NCI-H446 (cell line): ENCODE data around the gene ID4.

ENCODE experiments used
- DNase-seq, 2 experiments: peaks; one replicate each; lab custom pipeline; 2025; lab: John Stamatoyannopoulos, UW

The ID4 gene

GRCh38 chr6:19860235-19860877 lies 23.2 kb downstream of the ID4 start:
- DNase-seq = no peak

GRCh38 chr6:19864285-19864684 lies 27.1 kb downstream of the ID4 start:
- no peak for DNase-seq

- no peak for DNase-seq
Measured at GRCh38 chr6:19865178-19865577, 28.0 kb downstream of the ID4 start.

GRCh38 chr6:19866173-19866984 lies 29.2 kb downstream of the ID4 start:
- no peak for DNase-seq

GRCh38 chr6:19866985-19867627 lies 29.9 kb downstream of the ID4 start:
- no peak for DNase-seq

GRCh38 chr6:19869464-19869863 lies 32.3 kb downstream of the ID4 start:
- DNase-seq = no peak

GRCh38 chr6:19870322-19870721 lies 33.2 kb downstream of the ID4 start:
- no peak for DNase-seq

- no peak for DNase-seq
Measured at GRCh38 chr6:19873031-19873430, 35.9 kb downstream of the ID4 start.

GRCh38 chr6:19876672-19877071 lies 39.5 kb downstream of the ID4 start:
- DNase-seq = no peak

GRCh38 chr6:19879663-19880062 lies 42.5 kb downstream of the ID4 start:
- DNase-seq = no peak

GRCh38 chr6:19880066-19880465 lies 42.9 kb downstream of the ID4 start:
- no peak for DNase-seq

GRCh38 chr6:19891451-19891850 lies 54.3 kb downstream of the ID4 start:
- no peak for DNase-seq
